H1 (cell line): Measurements from ENCODE around the gene PRR12.

Experiments
- BACH1 ChIP-seq: IDR thresholded peaks from 2 replicates; pipeline ENCODE4 v1.6.1; 2012; ENCODE audit warnings: low read length, improper control_type of control experiment
- BRCA1 ChIP-seq: IDR thresholded peaks from 2 replicates; pipeline ENCODE4 v1.6.1; 2012; ENCODE audit warnings: low read depth, low read length, improper control_type of control experiment
- CTCF ChIP-seq, 3 experiments: IDR thresholded peaks; 1 replicate in 2 of 3; 2 replicates in 1 of 3; pipeline versions ENCODE4 v1.5.1 to v1.6.1; 2011; ENCODE audit warnings: low read length in 3 of 3, mild to moderate bottlenecking in 3 of 3, inconsistent platforms in 2 of 3, low read depth in 1 of 3, moderate library complexity in 1 of 3; ENCODE audit not compliant: insufficient read depth in 1 of 3; ENCODE audit errors: control extremely low read depth in 1 of 3
- EZH2 ChIP-seq: fragments of 200-600 bp; sonication (generic); IDR thresholded peaks from 2 replicates; pipeline ENCODE4 v1.7.1; 2012; ENCODE audit warnings: low read depth, mild to moderate bottlenecking, moderate library complexity, low read length, inconsistent platforms; ENCODE audit not compliant: severe bottlenecking
- RNF2 ChIP-seq: fragments of 200-900, 300-1000 bp; sonication (generic); IDR thresholded peaks from 2 replicates; pipeline ENCODE4 v1.7.1; 2016; ENCODE audit warnings: borderline replicate concordance, low read depth, mild to moderate bottlenecking, antibody characterized with exemption, low read length; ENCODE audit not compliant: poor library complexity, severe bottlenecking; ENCODE audit errors: missing control alignments
- SIN3A ChIP-seq, 2 experiments: IDR thresholded peaks in 1 of 2; conservative IDR thresholded peaks in 1 of 2; 2 replicates each; pipeline ENCODE4 v1.6.1; 2011 to 2012; ENCODE audit warnings: low read length in 2 of 2, improper control_type of control experiment in 1 of 2, low read depth in 1 of 2, mild to moderate bottlenecking in 1 of 2
- SP2 ChIP-seq: IDR thresholded peaks from 2 replicates; pipeline ENCODE4 v1.6.1; 2012; ENCODE audit warnings: mild to moderate bottlenecking, low read length, inconsistent platforms
- TAF1 ChIP-seq: IDR thresholded peaks from 2 replicates; pipeline ENCODE4 v1.6.1; 2011; ENCODE audit warnings: mild to moderate bottlenecking, low read depth, low read length
- USF2 ChIP-seq: IDR thresholded peaks from 2 replicates; pipeline ENCODE4 v1.6.1; 2011; ENCODE audit warnings: low read length, improper control_type of control experiment
- TF ChIP-seq, protein P1 (sequence below): fragments of 300-600 bp; sonication (generic); IDR thresholded peaks from 2 replicates; pipeline ENCODE4 v1.7.1; 2012; ENCODE audit warnings: low read length, moderate library complexity, mild to moderate bottlenecking, inconsistent platforms; ENCODE audit not compliant: insufficient replicate concordance

- peak in 1 of 3 experiments; percentile 15; a peak in 1 of 4 replicates for TF ChIP-seq CTCF (IDR thresholded peaks at IDR 0.05; ENCODE audit: control extremely low read depth in 1 of 3, insufficient read depth in 1 of 3, low read depth in 1 of 3, low read length in 3 of 3)
- no peak for TF ChIP-seq EZH2
- TF ChIP-seq SP2, result no peak
- TF ChIP-seq TAF1, result no peak
- TF ChIP-seq, protein P1, sequence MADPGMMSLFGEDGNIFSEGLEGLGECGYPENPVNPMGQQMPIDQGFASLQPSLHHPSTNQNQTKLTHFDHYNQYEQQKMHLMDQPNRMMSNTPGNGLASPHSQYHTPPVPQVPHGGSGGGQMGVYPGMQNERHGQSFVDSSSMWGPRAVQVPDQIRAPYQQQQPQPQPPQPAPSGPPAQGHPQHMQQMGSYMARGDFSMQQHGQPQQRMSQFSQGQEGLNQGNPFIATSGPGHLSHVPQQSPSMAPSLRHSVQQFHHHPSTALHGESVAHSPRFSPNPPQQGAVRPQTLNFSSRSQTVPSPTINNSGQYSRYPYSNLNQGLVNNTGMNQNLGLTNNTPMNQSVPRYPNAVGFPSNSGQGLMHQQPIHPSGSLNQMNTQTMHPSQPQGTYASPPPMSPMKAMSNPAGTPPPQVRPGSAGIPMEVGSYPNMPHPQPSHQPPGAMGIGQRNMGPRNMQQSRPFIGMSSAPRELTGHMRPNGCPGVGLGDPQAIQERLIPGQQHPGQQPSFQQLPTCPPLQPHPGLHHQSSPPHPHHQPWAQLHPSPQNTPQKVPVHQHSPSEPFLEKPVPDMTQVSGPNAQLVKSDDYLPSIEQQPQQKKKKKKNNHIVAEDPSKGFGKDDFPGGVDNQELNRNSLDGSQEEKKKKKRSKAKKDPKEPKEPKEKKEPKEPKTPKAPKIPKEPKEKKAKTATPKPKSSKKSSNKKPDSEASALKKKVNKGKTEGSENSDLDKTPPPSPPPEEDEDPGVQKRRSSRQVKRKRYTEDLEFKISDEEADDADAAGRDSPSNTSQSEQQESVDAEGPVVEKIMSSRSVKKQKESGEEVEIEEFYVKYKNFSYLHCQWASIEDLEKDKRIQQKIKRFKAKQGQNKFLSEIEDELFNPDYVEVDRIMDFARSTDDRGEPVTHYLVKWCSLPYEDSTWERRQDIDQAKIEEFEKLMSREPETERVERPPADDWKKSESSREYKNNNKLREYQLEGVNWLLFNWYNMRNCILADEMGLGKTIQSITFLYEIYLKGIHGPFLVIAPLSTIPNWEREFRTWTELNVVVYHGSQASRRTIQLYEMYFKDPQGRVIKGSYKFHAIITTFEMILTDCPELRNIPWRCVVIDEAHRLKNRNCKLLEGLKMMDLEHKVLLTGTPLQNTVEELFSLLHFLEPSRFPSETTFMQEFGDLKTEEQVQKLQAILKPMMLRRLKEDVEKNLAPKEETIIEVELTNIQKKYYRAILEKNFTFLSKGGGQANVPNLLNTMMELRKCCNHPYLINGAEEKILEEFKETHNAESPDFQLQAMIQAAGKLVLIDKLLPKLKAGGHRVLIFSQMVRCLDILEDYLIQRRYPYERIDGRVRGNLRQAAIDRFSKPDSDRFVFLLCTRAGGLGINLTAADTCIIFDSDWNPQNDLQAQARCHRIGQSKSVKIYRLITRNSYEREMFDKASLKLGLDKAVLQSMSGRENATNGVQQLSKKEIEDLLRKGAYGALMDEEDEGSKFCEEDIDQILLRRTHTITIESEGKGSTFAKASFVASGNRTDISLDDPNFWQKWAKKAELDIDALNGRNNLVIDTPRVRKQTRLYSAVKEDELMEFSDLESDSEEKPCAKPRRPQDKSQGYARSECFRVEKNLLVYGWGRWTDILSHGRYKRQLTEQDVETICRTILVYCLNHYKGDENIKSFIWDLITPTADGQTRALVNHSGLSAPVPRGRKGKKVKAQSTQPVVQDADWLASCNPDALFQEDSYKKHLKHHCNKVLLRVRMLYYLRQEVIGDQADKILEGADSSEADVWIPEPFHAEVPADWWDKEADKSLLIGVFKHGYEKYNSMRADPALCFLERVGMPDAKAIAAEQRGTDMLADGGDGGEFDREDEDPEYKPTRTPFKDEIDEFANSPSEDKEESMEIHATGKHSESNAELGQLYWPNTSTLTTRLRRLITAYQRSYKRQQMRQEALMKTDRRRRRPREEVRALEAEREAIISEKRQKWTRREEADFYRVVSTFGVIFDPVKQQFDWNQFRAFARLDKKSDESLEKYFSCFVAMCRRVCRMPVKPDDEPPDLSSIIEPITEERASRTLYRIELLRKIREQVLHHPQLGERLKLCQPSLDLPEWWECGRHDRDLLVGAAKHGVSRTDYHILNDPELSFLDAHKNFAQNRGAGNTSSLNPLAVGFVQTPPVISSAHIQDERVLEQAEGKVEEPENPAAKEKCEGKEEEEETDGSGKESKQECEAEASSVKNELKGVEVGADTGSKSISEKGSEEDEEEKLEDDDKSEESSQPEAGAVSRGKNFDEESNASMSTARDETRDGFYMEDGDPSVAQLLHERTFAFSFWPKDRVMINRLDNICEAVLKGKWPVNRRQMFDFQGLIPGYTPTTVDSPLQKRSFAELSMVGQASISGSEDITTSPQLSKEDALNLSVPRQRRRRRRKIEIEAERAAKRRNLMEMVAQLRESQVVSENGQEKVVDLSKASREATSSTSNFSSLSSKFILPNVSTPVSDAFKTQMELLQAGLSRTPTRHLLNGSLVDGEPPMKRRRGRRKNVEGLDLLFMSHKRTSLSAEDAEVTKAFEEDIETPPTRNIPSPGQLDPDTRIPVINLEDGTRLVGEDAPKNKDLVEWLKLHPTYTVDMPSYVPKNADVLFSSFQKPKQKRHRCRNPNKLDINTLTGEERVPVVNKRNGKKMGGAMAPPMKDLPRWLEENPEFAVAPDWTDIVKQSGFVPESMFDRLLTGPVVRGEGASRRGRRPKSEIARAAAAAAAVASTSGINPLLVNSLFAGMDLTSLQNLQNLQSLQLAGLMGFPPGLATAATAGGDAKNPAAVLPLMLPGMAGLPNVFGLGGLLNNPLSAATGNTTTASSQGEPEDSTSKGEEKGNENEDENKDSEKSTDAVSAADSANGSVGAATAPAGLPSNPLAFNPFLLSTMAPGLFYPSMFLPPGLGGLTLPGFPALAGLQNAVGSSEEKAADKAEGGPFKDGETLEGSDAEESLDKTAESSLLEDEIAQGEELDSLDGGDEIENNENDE, result no peak
- TF ChIP-seq SIN3A (conservative IDR thresholded peaks at IDR 0.05 in 1 of 2, IDR thresholded peaks at IDR 0.05 in 1 of 2; ENCODE audit: low read depth in 1 of 2, low read length in 2 of 2), result no peak
- TF ChIP-seq BRCA1, result no peak
- TF ChIP-seq RNF2, result no peak
- no peak for TF ChIP-seq USF2
- TF ChIP-seq BACH1, result no peak
These were observed 75.1 kb downstream of the PRR12 start for GRCh38 chr19:49666120-49666444.
